ENCODE measurements around the gene PRKCE.

The PRKCE gene

GRCh38 chr2:45984896-45985473 lies 333.5 kb downstream of the PRKCE start:
- DNase-seq (ENCODE audit: low read depth, low spot score), result no peak

- DNase-seq (ENCODE audit: low read depth, low spot score), result no peak
Measured at GRCh38 chr2:45986509-45986908, 335.0 kb downstream of the PRKCE start.

GRCh38 chr2:45987856-45988255 lies 336.4 kb downstream of the PRKCE start:
- DNase-seq (ENCODE audit: low read depth, low spot score), result no peak

GRCh38 chr2:45988879-45989278 lies 337.4 kb downstream of the PRKCE start:
- DNase-seq (ENCODE audit: low read depth, low spot score), result no peak

- no peak for DNase-seq (ENCODE audit: low read depth, low spot score)
Measured at GRCh38 chr2:45990131-45990530, 338.7 kb downstream of the PRKCE start.

GRCh38 chr2:45992021-45992740 lies 340.7 kb downstream of the PRKCE start:
- no peak for DNase-seq (ENCODE audit: low read depth, low spot score)

- no peak for DNase-seq (ENCODE audit: low read depth, low spot score)
Measured at GRCh38 chr2:45992741-45993475, 341.4 kb downstream of the PRKCE start.

GRCh38 chr2:45993476-45993991 lies 342.1 kb downstream of the PRKCE start:
- peak; percentile 49 for DNase-seq (ENCODE audit: low read depth, low spot score)

- no peak for DNase-seq (ENCODE audit: low read depth, low spot score)
Measured at GRCh38 chr2:45994060-45994459, 342.6 kb downstream of the PRKCE start.

- DNase-seq (ENCODE audit: low read depth, low spot score), result no peak
Measured at GRCh38 chr2:46000660-46001059, 349.2 kb downstream of the PRKCE start.

- DNase-seq (ENCODE audit: low read depth, low spot score), result no peak
Measured at GRCh38 chr2:46001290-46001689, 349.8 kb downstream of the PRKCE start.

- no peak for DNase-seq (ENCODE audit: low read depth, low spot score)
Measured at GRCh38 chr2:46001741-46002506, 350.4 kb downstream of the PRKCE start.

- DNase-seq (ENCODE audit: low read depth, low spot score), result no peak
Measured at GRCh38 chr2:46002507-46002883, 351.0 kb downstream of the PRKCE start.

GRCh38 chr2:46002947-46003346 lies 351.5 kb downstream of the PRKCE start:
- no peak for DNase-seq (ENCODE audit: low read depth, low spot score)

- DNase-seq (ENCODE audit: low read depth, low spot score), result no peak
Measured at GRCh38 chr2:46003903-46004473, 352.5 kb downstream of the PRKCE start.

GRCh38 chr2:46006473-46007025 lies 355.1 kb downstream of the PRKCE start:
- DNase-seq (ENCODE audit: low read depth, low spot score), result no peak

GRCh38 chr2:46007412-46007811 lies 355.9 kb downstream of the PRKCE start:
- no peak for DNase-seq (ENCODE audit: low read depth, low spot score)

GRCh38 chr2:46008091-46008870 lies 356.8 kb downstream of the PRKCE start:
- no peak for DNase-seq (ENCODE audit: low read depth, low spot score)

GRCh38 chr2:46009315-46009714 lies 357.8 kb downstream of the PRKCE start:
- no peak for DNase-seq (ENCODE audit: low read depth, low spot score)

GRCh38 chr2:46009772-46010171 lies 358.3 kb downstream of the PRKCE start:
- DNase-seq (ENCODE audit: low read depth, low spot score), result no peak

Data from smooth muscle cell of the brain vasculature (primary cell).